Measurements from ENCODE around the gene SEC16A.

DNA sequence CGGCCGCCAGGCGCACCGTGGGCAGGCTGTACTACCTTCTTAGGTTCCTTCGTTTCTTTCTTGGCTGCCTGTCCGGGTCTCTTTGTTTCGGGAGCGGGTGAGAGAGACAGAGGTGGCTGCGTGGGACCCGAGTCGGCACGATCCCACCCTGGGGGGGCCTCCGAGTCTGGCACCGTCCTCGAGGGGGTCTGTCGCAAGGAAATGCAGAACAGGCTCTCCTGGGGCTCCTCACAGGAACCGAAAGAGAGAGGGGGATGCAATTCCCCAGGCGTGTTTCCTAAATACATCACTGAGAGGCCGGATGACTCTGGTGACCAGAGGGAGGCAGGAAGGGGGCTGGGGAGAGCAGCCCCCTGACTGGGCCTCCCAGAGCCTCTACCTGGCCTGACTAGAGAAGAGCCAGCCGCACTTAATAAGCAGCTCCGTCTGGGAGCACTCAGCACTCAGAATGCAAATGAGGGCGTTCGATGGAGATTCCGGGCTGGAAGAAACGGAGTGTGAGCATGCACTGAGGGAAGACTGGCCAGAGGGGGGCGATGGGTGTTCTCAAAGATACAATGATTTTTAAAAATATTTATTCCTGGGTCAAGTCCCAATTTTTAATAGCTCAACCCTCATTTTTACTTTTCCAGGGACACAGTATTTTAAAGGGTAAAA, 31.5 kb downstream of the SEC16A start:
- TF ChIP-seq POLR2A (IDR thresholded peaks at IDR 0.05; ENCODE audit: low read length) (no peak), GATA1 (IDR thresholded peaks at IDR 0.05; ENCODE audit: low read depth, low read length) (no peak)
